ENCODE data around the gene CAPN2. TPM values are rescaled to one million over a fixed set of nuclear protein-coding genes. Genes with fewer than 3 reads are reported as not detected.

CAPN2 gene
- total RNA-seq, 1 experiment from 2014 or later: 1,259 TPM

GRCh38 chr1:223783676-223784075, 71.3 kb downstream of the CAPN2 start:
- Histone ChIP-seq H3K4me1 (ENCODE audit: insufficient read depth, low read length) (no peaks in the 10 kb centered on the region), H3F3A (ENCODE audit: low read length, unreplicated experiment) (no peaks in the 10 kb centered on the region), H2AFZ (ENCODE audit: low read length) (no peak overlapping the region), H3K9me3 (ENCODE audit: low read length) (no peaks in the 10 kb centered on the region), H3K36me3 (ENCODE audit: low read depth, low read length) (peaks cover 18% of the 10 kb centered on the region), H4K20me1 (ENCODE audit: low read length) (no peaks in the 10 kb centered on the region), H3K9me2 (replicated peaks; ENCODE audit: low read length) (no peaks in the 10 kb centered on the region), H3K9ac (ENCODE audit: low read length) (no peak overlapping the region), H3K79me2 (ENCODE audit: low read length) (no peaks in the 10 kb centered on the region), H3K4me2 (ENCODE audit: low read length) (no peak overlapping the region), H3K27me3 (ENCODE audit: low read length) (no peaks in the 10 kb centered on the region), H3K27ac (ENCODE audit: low read length) (no peak overlapping the region), H3K4me3 (ENCODE audit: low read length) (no peak overlapping the region)
- no peak for ATAC-seq
- no peak for DNase-seq
- TF ChIP-seq EZH2 (IDR thresholded peaks at IDR 0.05; ENCODE audit: low read length, unreplicated experiment) (no peak), EZH2phosphoT487 (IDR thresholded peaks at IDR 0.05; ENCODE audit: borderline replicate concordance, low read length) (no peak), CTCF (conservative IDR thresholded peaks at IDR 0.05; ENCODE audit: low read depth, low read length) (no peak)
- ChIA-PET POLR2A (ENCODE audit: unreplicated experiment) (no interaction called here), CTCF (no interaction called here)
- intact Hi-C loops (cut with micrococcal nuclease): no loop called here
- BruUV-seq (replicated peaks): no TSS peak

GRCh38 chr1:223784541-223784940, 72.2 kb downstream of the CAPN2 start:
- no peaks in the 10 kb centered on the region for H4K20me1 ChIP-seq (ENCODE audit: low read length)
- CTCF ChIA-PET: interaction anchor here (0.6 kb wide), 1 partner anchor 641 kb away, joined by 4 read pairs; no protein-coding TSS in a partner anchor
- H3K4me3 ChIP-seq (ENCODE audit: low read length): no peak overlapping the region
- no peak overlapping the region for H3K9ac ChIP-seq (ENCODE audit: low read length)
- POLR2A ChIA-PET (ENCODE audit: unreplicated experiment): no interaction called here
- intact Hi-C loops (cut with micrococcal nuclease): no loop called here
- H2AFZ ChIP-seq (ENCODE audit: low read length): no peak overlapping the region
- no peaks in the 10 kb centered on the region for H3F3A ChIP-seq (ENCODE audit: low read length, unreplicated experiment)
- no peaks in the 10 kb centered on the region for H3K27me3 ChIP-seq (ENCODE audit: low read length)
- H3K4me2 ChIP-seq (ENCODE audit: low read length): no peak overlapping the region
- TF ChIP-seq EZH2 (IDR thresholded peaks at IDR 0.05; ENCODE audit: low read length, unreplicated experiment) (no peak), EZH2phosphoT487 (IDR thresholded peaks at IDR 0.05; ENCODE audit: borderline replicate concordance, low read length) (no peak), CTCF (conservative IDR thresholded peaks at IDR 0.05; ENCODE audit: low read depth, low read length) (no peak)
- no peaks in the 10 kb centered on the region for H3K4me1 ChIP-seq (ENCODE audit: insufficient read depth, low read length)
- peaks cover 21% of the 10 kb centered on the region for H3K36me3 ChIP-seq (ENCODE audit: low read depth, low read length)
- H3K9me3 ChIP-seq (ENCODE audit: low read length): no peaks in the 10 kb centered on the region
- DNase-seq: no peak
- BruUV-seq (replicated peaks): no TSS peak
- no peak overlapping the region for H3K27ac ChIP-seq (ENCODE audit: low read length)
- H3K9me2 ChIP-seq (replicated peaks; ENCODE audit: low read length): no peaks in the 10 kb centered on the region
- ATAC-seq: no peak
- H3K79me2 ChIP-seq (ENCODE audit: low read length): no peaks in the 10 kb centered on the region

GRCh38 chr1:223785808-223786207, 73.5 kb downstream of the CAPN2 start:
- Histone ChIP-seq H3K27me3 (ENCODE audit: low read length) (no peaks in the 10 kb centered on the region), H3K36me3 (ENCODE audit: low read depth, low read length) (peaks cover 12% of the 10 kb centered on the region), H3K79me2 (ENCODE audit: low read length) (no peaks in the 10 kb centered on the region), H3F3A (ENCODE audit: low read length, unreplicated experiment) (no peaks in the 10 kb centered on the region), H3K4me2 (ENCODE audit: low read length) (no peak overlapping the region), H3K9me3 (ENCODE audit: low read length) (no peaks in the 10 kb centered on the region), H3K9me2 (replicated peaks; ENCODE audit: low read length) (no peaks in the 10 kb centered on the region), H4K20me1 (ENCODE audit: low read length) (no peaks in the 10 kb centered on the region), H3K4me1 (ENCODE audit: insufficient read depth, low read length) (no peaks in the 10 kb centered on the region), H3K4me3 (ENCODE audit: low read length) (no peak overlapping the region), H3K9ac (ENCODE audit: low read length) (no peak overlapping the region), H3K27ac (ENCODE audit: low read length) (no peak overlapping the region), H2AFZ (ENCODE audit: low read length) (no peak overlapping the region)
- DNase-seq (no peak), ATAC-seq (no peak)
- CTCF ChIA-PET: no interaction called here
- BruUV-seq (replicated peaks): no TSS peak
- TF ChIP-seq EZH2 (IDR thresholded peaks at IDR 0.05; ENCODE audit: low read length, unreplicated experiment) (no peak), CTCF (conservative IDR thresholded peaks at IDR 0.05; ENCODE audit: low read depth, low read length) (no peak), EZH2phosphoT487 (IDR thresholded peaks at IDR 0.05; ENCODE audit: borderline replicate concordance, low read length) (no peak)
- POLR2A ChIA-PET (ENCODE audit: unreplicated experiment): no interaction called here
- intact Hi-C loops (cut with micrococcal nuclease): no loop called here
